GM18507 (cell line): ENCODE results near the gene PDYN.

ENCODE experiments used
- DNase-seq: peaks from one replicate; pipeline ENCODE4 v3.0.0; 2011; ENCODE audit warnings: low read depth; ENCODE audit not compliant: insufficient read length; ENCODE audit errors: extremely low spot score
- FAIRE-seq: peaks from 2 replicates; lab custom pipeline; 2011; peaks lifted over from hg19 to GRCh38; lab: Jason Lieb, UNC

PDYN gene

GRCh38 chr20:1997483-1998192 lies 3.8 kb upstream of the PDYN start:
- FAIRE-seq (no peak), DNase-seq (no peak)

GRCh38 chr20:1995531-1996310 lies 1.9 kb upstream of the PDYN start:
- FAIRE-seq (no peak), DNase-seq (no peak)

- DNase-seq (no peak), FAIRE-seq (no peak)
These were observed 769 bp upstream of the PDYN start for GRCh38 chr20:1994627-1995026.

- no peak for DNase-seq
- FAIRE-seq: no peak
These were observed 1.3 kb downstream of the PDYN start for GRCh38 chr20:1992359-1993110.

- DNase-seq: no peak
- FAIRE-seq: no peak
These were observed 6.0 kb downstream of the PDYN start for GRCh38 chr20:1987826-1988225.

GRCh38 chr20:1983301-1983700 lies 10.6 kb downstream of the PDYN start:
- DNase-seq (no peak), FAIRE-seq (no peak)

- no peak for FAIRE-seq
- no peak for DNase-seq
These were observed 11.2 kb downstream of the PDYN start for GRCh38 chr20:1982686-1983085.

- FAIRE-seq (no peak), DNase-seq (no peak)
These were observed 14.6 kb downstream of the PDYN start for GRCh38 chr20:1979106-1979778.

- FAIRE-seq (no peak), DNase-seq (no peak)
These were observed 18.6 kb downstream of the PDYN start for GRCh38 chr20:1975291-1975690.

GRCh38 chr20:1973601-1974440 lies 20.0 kb downstream of the PDYN start:
- FAIRE-seq: no peak
- DNase-seq: no peak

- no peak for DNase-seq
- no peak for FAIRE-seq
These were observed 21.8 kb downstream of the PDYN start for GRCh38 chr20:1971893-1972586.

- FAIRE-seq: no peak
- DNase-seq: no peak
These were observed 24.9 kb downstream of the PDYN start for GRCh38 chr20:1968964-1969363.

- peak; percentile 63 for DNase-seq
- FAIRE-seq: peak; percentile 84
These were observed 28.1 kb downstream of the PDYN start for GRCh38 chr20:1965520-1966351.

- peak; percentile 29 for FAIRE-seq
These were observed 29.0 kb downstream of the PDYN start for GRCh38 chr20:1964659-1965405.

GRCh38 chr20:1964061-1964460 lies 29.8 kb downstream of the PDYN start:
- no peak for FAIRE-seq
- no peak for DNase-seq

More at GRCh38 chr20:1964659-1965405, 29.0 kb downstream of the PDYN start:
- DNase-seq: no peak

- no peak for DNase-seq
- no peak for FAIRE-seq
These were observed 32.5 kb downstream of the PDYN start for GRCh38 chr20:1961374-1961773.

GRCh38 chr20:1959156-1959555 lies 34.7 kb downstream of the PDYN start:
- FAIRE-seq: no peak
- no peak for DNase-seq
